ENCODE data around the gene NOTCH1.

DNA sequence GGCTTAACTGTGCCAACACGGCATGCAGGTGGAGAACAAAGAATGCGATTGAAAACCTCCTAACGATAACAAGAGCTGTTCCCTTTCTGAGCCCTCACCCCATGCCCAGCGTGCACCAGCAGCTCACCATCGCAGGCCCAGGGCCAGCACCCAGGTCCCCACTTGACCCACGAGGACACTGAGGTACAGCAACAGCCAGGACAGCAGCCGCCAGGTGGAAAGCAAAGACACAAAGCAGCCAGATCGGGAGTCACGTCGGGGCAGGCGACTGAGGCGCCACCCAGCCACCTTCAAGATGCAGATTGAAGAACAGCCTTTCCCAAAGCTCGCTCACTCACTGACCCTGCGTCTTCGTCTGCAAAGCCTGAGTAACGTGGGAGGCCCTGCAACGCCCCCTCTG lies 56.1 kb downstream of the NOTCH1 start:
- TF ChIP-seq CTCF (IDR thresholded peaks at IDR 0.05) (no peak), POLR2A (IDR thresholded peaks at IDR 0.05) (no peak)
